ENCODE data around the gene SND1.

DNA sequence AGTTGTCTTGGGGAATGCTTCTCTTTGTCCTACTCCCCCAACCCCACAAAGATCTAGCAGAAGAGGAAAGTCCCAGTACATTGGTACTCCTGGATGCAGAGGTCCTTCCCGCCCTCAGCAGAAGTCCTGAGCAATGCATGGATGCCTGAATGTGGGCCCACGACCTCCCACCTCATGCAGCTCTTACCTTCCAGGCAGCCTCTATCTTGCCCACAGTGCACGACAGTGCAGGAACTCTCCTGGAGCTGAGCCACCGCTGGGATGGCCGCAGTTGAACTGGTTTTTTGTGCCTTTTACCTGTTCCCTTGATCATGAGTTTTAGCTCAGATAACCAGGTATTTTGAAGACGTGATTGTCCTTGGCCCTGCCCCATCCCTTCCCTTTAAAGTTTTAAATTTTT lies 341.3 kb downstream of the SND1 start:
- TF ChIP-seq, protein P1, sequence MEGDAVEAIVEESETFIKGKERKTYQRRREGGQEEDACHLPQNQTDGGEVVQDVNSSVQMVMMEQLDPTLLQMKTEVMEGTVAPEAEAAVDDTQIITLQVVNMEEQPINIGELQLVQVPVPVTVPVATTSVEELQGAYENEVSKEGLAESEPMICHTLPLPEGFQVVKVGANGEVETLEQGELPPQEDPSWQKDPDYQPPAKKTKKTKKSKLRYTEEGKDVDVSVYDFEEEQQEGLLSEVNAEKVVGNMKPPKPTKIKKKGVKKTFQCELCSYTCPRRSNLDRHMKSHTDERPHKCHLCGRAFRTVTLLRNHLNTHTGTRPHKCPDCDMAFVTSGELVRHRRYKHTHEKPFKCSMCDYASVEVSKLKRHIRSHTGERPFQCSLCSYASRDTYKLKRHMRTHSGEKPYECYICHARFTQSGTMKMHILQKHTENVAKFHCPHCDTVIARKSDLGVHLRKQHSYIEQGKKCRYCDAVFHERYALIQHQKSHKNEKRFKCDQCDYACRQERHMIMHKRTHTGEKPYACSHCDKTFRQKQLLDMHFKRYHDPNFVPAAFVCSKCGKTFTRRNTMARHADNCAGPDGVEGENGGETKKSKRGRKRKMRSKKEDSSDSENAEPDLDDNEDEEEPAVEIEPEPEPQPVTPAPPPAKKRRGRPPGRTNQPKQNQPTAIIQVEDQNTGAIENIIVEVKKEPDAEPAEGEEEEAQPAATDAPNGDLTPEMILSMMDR (conservative IDR thresholded peaks at IDR 0.05 in 1 of 2, IDR thresholded peaks at IDR 0.05 in 1 of 2; ENCODE audit: extremely low read depth in 1 of 2, insufficient read depth in 1 of 2, low read depth in 1 of 2, low read length in 2 of 2) = no peak
- TF ChIP-seq EZH2 (IDR thresholded peaks at IDR 0.05; ENCODE audit: borderline replicate concordance, low read length) = no peak

Data from mammary epithelial cell (primary cell).